Panc1 (cell line): ENCODE measurements around the gene SLC25A43. TPM values are rescaled to one million over a fixed set of nuclear protein-coding genes. Genes with fewer than 3 reads are reported as not detected.

Experiments
- ATAC-seq: fragments of 200-7000 bp; cut with Tn5 transposase; 2 replicates; pipeline ENCODE4 v1.9.1; 2020; ENCODE audit warnings: mild to moderate bottlenecking, moderate library complexity
- BruUV-seq: library from RNA; stranded (reverse); fragments of 400-500 nt; replicated peaks from 2 replicates; lab custom pipeline; 2021; lab: Mats Ljungman, UMichigan
- CTCF ChIA-PET: fragments of 300-600 bp; sonication (Branson Sonifier 250); formaldehyde crosslinking; loops from one replicate; lab custom pipeline; 2022; ENCODE audit warnings: antibody characterized with exemption; lab: Charles Lee
- POLR2A ChIA-PET: fragments of 300-600 bp; sonication (Branson Sonifier 250); formaldehyde crosslinking; loops from one replicate; lab custom pipeline; 2022; ENCODE audit warnings: antibody characterized with exemption; lab: Charles Lee
- DNase-seq: peaks from one replicate; pipeline ENCODE4 v3.0.0-alpha.2; 2010; ENCODE audit warnings: low read depth, low spot score
- H3K27ac ChIP-seq: 2 replicates; pipeline ENCODE4 v1.5.1; 2011; ENCODE audit warnings: mild to moderate bottlenecking, low read length, inconsistent platforms
- H3K27me3 ChIP-seq: fragments of 200-500 bp; sonication (Bioruptor generic); 2 replicates; pipeline ENCODE4 v1.6.0; 2014; ENCODE audit warnings: low read length, inconsistent platforms; ENCODE audit not compliant: control insufficient read depth, insufficient read depth
- H3K36me3 ChIP-seq: fragments of 200-500 bp; sonication (Bioruptor generic); 2 replicates; pipeline ENCODE4 v1.5.1; 2014; ENCODE audit warnings: inconsistent platforms, mild to moderate bottlenecking, low read length, moderate library complexity; ENCODE audit not compliant: control insufficient read depth, insufficient read depth
- H3K4me1 ChIP-seq: 2 replicates; pipeline ENCODE4 v1.5.1; 2011; ENCODE audit warnings: inconsistent platforms, mild to moderate bottlenecking, low read length, moderate library complexity; ENCODE audit not compliant: control insufficient read depth, insufficient read depth
- H3K4me3 ChIP-seq, 2 experiments: 2 replicates each; pipeline ENCODE4 v1.5.1; 2011 to 2012; ENCODE audit warnings: low read depth in 2 of 2, low read length in 2 of 2, mild to moderate bottlenecking in 2 of 2, inconsistent platforms in 1 of 2, moderate library complexity in 1 of 2
- H3K9me3 ChIP-seq: fragments of 200-500 bp; sonication (Bioruptor generic); 2 replicates; pipeline ENCODE4 v1.5.1; 2014; ENCODE audit warnings: low read depth, mild to moderate bottlenecking, inconsistent platforms, low read length, moderate library complexity; ENCODE audit not compliant: control insufficient read depth, insufficient read depth
- CTCF ChIP-seq: fragments of 450-650 bp; IDR thresholded peaks from 2 replicates; pipeline ENCODE4 v1.5.1; 2017; ENCODE audit warnings: mild to moderate bottlenecking
- POLR2AphosphoS5 ChIP-seq: IDR thresholded peaks from 2 replicates; pipeline ENCODE4 v1.6.1; 2012; ENCODE audit warnings: mild to moderate bottlenecking, low read depth, low read length, moderate library complexity
- REST ChIP-seq, 2 experiments: IDR thresholded peaks; 2 replicates each; pipeline ENCODE4 v1.6.1; 2011 to 2012; ENCODE audit warnings: low read depth in 2 of 2, control low read depth in 1 of 2, low read length in 1 of 2, mild to moderate bottlenecking in 1 of 2, moderate library complexity in 1 of 2; ENCODE audit not compliant: insufficient read depth in 1 of 2
- SIN3A ChIP-seq: IDR thresholded peaks from 2 replicates; pipeline ENCODE4 v1.6.1; 2012; ENCODE audit warnings: low read depth, mild to moderate bottlenecking, low read length, moderate library complexity, borderline replicate concordance; ENCODE audit not compliant: insufficient read depth
- TCF7L2 ChIP-seq: IDR thresholded peaks from 2 replicates; pipeline ENCODE4 v1.6.1; 2011; ENCODE audit warnings: mild to moderate bottlenecking, low read depth, low read length, inconsistent platforms
- in situ Hi-C: cut with HindIII; loops from 2 replicates; pipeline ENCODE4 v1.10.0; 2016; ENCODE audit warnings: low sequenced_read_pairs, low pct_unique_long_range_greater_than_20kb
- intact Hi-C: fragments of 100-400 bp; cut with micrococcal nuclease; formaldehyde crosslinking; loops from one replicate; pipeline ENCODE4 v1.10.0; 2022; ENCODE audit not compliant: unreplicated experiment
- total RNA-seq: library from RNA; stranded (reverse); gene quantifications from one replicate; pipeline ENCODE4 v1.2.1, GENCODE V29; 2021; ENCODE audit not compliant: unreplicated experiment

The SLC25A43 gene
- total RNA-seq, 1 experiment from 2014 or later: 35.5 TPM

- Histone ChIP-seq H3K27me3 (no peaks in the 10 kb centered on the region), H3K27ac (no peak overlapping the region), H3K4me1 (no peaks in the 10 kb centered on the region), H3K9me3 (no peaks in the 10 kb centered on the region), H3K4me3 (no peak overlapping the region), H3K36me3 (0 out of 2 replicates have a peak, but pooled peaks cover 2% of the 10 kb centered on the region)
- BruUV-seq: no TSS peak
- intact Hi-C loops (no loop called here), in situ Hi-C loops (no loop called here)
- no peak for ATAC-seq
- CTCF ChIA-PET: interaction anchor here (0.7 kb wide), 1 partner anchor 229 kb away, joined by 3 read pairs; no protein-coding TSS in a partner anchor
- POLR2A ChIA-PET: no interaction called here
- DNase-seq: no peak
- no peak for TF ChIP-seq CTCF
- no peak for TF ChIP-seq POLR2AphosphoS5
- TF ChIP-seq SIN3A: no peak
- no peak for TF ChIP-seq REST (IDR thresholded peaks at IDR 0.05; ENCODE audit: insufficient read depth in 1 of 2, low read depth in 2 of 2, low read length in 1 of 2)
- TF ChIP-seq TCF7L2: no peak
Observed at GRCh38 chrX:119423631-119424030, 24.5 kb downstream of the SLC25A43 start.

GRCh38 chrX:119424999-119425398 is 25.9 kb downstream of the SLC25A43 start:
- Histone ChIP-seq H3K4me1 (no peaks in the 10 kb centered on the region), H3K27ac (no peak overlapping the region), H3K27me3 (no peaks in the 10 kb centered on the region), H3K36me3 (0 out of 2 replicates have a peak, but pooled peaks cover 2% of the 10 kb centered on the region), H3K9me3 (no peaks in the 10 kb centered on the region), H3K4me3 (no peak overlapping the region)
- ATAC-seq (no peak), DNase-seq (no peak)
- ChIA-PET CTCF (no interaction called here), POLR2A (no interaction called here)
- in situ Hi-C loops: no loop called here
- no TSS peak for BruUV-seq
- no peak for TF ChIP-seq REST (IDR thresholded peaks at IDR 0.05; ENCODE audit: insufficient read depth in 1 of 2, low read depth in 2 of 2, low read length in 1 of 2)
- no peak for TF ChIP-seq SIN3A
- TF ChIP-seq TCF7L2: no peak
- no peak for TF ChIP-seq POLR2AphosphoS5
- TF ChIP-seq CTCF: no peak
- intact Hi-C loops: no loop called here
